ENCODE data around the gene PANK4.

DNA sequence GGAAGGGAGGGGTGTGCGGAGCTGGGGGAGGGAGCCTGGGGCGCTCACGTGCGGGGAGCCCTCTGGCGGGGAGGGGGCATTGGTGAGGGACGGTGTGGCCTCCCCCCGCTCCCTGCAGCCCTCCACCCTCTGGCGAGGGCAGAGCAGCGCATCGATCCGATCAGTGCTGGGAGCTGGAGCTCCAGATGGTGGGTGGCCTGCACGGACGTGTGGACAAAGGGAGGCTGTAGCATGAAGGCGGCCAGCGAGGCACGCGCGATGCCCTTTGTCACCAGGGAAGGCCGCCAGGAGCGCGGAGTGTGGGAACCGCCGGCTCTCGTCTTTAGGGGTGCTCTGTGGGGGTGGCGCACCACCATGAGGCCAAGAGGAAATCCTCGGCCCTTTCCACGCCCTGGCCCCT, 9.1 kb upstream of the PANK4 start:
- TF ChIP-seq POLR2A (IDR thresholded peaks at IDR 0.05), result no peak
- TF ChIP-seq, protein P1, sequence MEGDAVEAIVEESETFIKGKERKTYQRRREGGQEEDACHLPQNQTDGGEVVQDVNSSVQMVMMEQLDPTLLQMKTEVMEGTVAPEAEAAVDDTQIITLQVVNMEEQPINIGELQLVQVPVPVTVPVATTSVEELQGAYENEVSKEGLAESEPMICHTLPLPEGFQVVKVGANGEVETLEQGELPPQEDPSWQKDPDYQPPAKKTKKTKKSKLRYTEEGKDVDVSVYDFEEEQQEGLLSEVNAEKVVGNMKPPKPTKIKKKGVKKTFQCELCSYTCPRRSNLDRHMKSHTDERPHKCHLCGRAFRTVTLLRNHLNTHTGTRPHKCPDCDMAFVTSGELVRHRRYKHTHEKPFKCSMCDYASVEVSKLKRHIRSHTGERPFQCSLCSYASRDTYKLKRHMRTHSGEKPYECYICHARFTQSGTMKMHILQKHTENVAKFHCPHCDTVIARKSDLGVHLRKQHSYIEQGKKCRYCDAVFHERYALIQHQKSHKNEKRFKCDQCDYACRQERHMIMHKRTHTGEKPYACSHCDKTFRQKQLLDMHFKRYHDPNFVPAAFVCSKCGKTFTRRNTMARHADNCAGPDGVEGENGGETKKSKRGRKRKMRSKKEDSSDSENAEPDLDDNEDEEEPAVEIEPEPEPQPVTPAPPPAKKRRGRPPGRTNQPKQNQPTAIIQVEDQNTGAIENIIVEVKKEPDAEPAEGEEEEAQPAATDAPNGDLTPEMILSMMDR (IDR thresholded peaks at IDR 0.05), result no peak

All from thyroid gland (tissue), 4 donors.